NK-92 (cell line): Measurements from ENCODE around the gene DACH1.

Experiments used
- DNase-seq: peaks from one replicate; lab custom pipeline; 2025; ENCODE audit not compliant: unreplicated experiment; lab: John Stamatoyannopoulos, UW

DACH1 gene

DNA sequence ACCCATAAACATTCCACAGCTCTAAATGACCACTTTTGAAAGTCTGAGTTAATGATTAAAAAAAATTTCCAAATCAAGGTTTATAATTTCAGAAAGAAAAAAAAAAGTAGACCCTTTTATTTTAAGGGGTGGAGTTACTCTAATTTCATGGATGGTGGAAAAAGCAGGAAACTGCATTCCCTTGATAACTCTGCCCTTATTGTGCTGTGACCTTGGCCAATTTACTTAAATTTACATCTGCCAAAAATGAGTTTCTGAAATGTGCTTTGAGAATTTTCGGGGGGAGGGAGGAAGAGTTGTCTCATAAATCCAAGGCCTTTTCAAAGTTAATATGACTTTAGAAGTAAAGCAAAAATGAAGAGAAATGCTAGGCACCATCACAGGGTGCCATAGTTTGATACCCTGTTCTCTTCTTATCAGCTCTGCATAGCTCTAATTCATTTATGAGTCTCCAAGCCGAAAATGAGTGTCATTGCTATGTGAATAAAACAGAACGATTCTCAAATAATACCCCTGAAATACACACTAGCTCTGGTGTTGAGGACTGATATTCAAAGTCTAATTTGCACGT is 367.0 kb downstream of the DACH1 start:
- no peak for DNase-seq

- no peak for DNase-seq
These were observed 367.8 kb downstream of the DACH1 start for GRCh38 chr13:71499235-71499634.

- no peak for DNase-seq
These were observed 373.8 kb downstream of the DACH1 start for GRCh38 chr13:71493189-71493588.

DNA sequence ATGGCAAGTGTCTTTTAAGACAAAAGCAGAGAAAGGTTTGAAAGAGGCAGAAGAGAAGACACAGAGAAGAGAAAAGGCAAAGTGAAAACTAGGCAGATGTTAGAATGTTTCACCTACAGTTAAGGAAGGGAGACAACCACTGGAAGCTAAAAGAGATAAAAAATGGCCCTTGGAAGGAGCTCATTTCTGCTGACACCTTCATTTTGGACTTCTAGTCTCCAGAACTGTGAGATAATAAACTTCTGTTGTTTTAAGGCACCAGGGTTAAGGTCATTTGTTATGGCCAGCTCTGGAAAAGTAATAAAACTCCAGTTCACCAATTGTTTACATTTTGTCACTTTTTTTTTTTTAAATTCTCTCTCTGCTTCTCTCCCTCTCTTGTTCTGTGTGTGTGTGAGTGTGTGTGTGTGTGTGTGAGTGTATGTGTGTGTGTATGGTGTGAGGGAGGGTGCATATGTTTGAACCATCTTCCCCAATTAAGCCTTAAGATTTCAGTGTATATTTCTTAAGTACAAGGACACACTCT is 374.6 kb downstream of the DACH1 start:
- DNase-seq, result no peak

DNA sequence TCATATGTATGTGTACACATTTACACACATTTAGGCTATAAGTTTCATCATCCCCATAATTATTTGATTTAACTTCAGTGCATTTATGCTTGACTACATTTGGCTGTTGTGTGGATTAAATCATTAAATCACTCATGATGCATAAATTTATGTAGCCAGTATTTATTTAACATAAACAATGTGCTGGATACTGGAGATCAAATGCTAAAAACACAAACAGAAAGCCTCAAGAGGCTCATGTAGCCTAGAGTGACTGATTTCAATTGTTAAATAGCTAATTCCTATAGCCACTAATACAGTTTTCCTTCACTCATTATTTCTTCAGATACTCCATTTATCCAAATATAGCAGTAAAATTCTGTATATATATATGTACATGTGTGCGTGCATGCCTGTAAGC is 376.0 kb downstream of the DACH1 start:
- DNase-seq, result no peak

GRCh38 chr13:71489041-71489440 is 378.0 kb downstream of the DACH1 start:
- no peak for DNase-seq

DNA sequence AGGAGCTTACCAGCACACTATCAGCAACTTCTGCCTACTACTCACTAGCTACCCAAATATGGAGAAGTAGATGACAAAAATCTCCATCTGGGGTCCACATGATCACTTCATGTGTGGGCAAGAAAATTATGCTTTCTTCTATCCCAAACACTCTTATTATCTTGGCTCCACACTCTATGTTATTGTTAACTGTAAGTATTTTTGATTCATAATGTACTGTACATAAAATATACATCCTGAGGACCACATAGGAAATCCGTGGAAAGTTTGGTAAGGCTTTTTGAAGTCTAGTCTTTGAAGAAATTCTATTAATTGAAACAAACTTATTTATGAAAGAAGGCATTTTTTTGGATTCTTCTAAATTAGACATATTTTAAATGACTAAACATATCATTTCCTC is 378.8 kb downstream of the DACH1 start:
- DNase-seq, result no peak

DNA sequence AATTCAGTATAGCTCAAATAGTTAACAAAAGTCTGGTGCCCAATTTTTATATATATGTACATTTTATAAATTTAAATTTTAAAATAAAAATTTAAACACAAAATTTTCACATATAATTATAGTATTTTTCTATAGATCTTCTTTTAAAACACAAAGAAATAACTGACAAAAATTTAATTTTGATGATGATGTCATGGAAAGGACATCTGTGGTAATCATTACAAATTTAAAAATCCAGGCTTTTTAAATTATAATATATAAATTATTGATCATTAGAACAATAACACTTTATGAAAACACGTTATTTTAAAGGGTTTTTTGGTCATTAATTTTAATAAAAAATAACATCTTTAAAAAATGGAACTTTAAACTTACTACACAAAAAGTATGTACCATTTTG is 381.1 kb downstream of the DACH1 start:
- no peak for DNase-seq

DNA sequence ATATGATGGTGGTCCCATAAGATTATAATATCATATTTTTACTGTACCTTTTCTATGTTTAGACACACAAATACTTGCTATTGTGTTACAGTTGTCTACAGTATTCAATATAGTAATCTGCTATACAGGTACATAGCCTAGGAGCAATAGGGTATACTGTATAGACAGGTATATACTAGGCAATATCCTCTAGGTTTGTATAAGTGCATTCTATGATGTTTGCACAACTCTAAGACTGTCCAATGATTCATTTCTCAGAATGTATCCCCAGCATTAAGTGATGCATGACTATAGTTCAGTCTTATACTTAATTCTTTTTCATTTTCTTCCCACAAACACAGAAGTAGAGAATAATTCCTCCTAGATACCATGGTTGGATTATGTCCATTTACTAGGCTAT is 383.3 kb downstream of the DACH1 start:
- DNase-seq, result no peak

GRCh38 chr13:71481501-71481900 is 385.5 kb downstream of the DACH1 start:
- DNase-seq, result no peak

GRCh38 chr13:71481046-71481445 is 386.0 kb downstream of the DACH1 start:
- no peak for DNase-seq

DNA sequence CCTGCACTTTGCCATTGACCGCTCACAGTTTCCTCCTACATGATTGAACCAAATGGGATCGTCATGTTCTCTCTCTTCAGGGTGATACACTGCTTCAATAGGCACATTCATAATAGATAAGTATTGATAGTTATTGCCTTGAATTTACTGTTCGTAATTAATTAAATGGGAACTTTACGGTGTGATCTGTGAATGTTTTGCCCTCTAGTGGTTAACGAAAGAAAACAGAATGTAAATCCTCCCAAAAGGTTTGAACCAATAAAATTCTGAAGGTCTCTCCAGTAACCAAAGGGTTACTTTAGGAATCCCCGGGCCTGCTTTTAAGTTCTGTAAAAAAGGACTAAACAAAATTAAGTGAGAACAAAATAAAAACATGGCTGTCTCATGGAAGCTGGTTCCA is 389.3 kb downstream of the DACH1 start:
- no peak for DNase-seq

GRCh38 chr13:71474936-71475335 is 392.1 kb downstream of the DACH1 start:
- DNase-seq, result no peak

GRCh38 chr13:71469626-71470025 is 397.4 kb downstream of the DACH1 start:
- DNase-seq, result no peak

DNA sequence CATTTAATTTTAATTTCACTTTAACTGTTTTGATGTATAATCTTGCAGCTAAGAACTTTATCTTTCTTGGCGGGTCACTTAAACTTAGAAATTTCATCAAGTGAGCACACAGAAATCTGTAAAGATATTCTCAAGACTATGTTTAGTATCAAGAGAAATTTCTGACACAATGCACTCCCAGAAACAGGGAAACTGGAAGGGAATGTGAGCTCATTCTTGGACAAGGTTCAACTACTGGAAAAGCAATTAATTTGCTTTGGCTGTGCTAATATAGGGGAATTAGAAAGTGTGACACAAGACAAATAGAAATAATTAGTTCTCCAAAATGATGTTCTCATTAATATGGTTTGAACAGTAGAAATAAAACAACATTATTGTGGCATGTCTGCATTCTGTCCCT is 402.3 kb downstream of the DACH1 start:
- no peak for DNase-seq

- no peak for DNase-seq
These were observed 405.1 kb downstream of the DACH1 start for GRCh38 chr13:71461892-71462291.

DNA sequence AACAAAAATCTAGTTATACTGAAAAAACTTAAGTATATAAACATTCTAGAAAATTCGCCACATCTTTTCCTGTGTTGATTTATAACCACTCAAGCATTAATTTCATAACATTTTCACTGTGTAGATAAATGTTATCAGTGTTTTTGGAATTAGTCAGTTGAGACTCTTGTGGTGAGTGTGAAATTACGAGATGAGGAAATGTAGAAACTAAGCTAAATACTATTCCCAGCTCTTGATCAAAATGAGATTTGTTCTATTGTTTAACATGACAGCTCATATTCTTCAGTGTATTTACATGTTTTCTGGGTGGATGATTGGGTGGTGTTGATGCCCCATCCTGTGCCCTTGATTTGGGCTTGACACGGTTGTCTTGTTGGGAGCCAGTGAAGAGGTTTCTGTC is 406.8 kb downstream of the DACH1 start:
- no peak for DNase-seq

GRCh38 chr13:71459708-71460107 is 407.3 kb downstream of the DACH1 start:
- DNase-seq, result no peak

GRCh38 chr13:71457645-71458044 is 409.4 kb downstream of the DACH1 start:
- DNase-seq, result no peak

DNA sequence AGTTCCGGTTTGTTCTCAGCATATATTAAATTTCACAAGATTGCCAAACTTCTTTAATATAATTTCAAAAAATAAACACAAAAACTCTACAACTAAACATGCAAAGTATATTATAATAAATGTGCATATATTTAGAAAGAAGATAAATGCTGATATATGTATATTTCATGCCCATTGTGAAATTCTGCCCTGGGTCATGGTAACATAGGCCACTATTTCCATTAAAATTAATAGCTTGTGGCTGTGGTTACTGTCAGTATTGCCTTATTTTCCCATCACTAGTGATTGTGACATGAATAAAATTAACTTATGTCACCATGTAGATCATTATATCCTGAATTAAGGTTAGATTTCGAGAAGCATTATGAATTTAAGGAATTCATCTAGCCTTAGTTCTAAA is 410.9 kb downstream of the DACH1 start:
- no peak for DNase-seq

DNA sequence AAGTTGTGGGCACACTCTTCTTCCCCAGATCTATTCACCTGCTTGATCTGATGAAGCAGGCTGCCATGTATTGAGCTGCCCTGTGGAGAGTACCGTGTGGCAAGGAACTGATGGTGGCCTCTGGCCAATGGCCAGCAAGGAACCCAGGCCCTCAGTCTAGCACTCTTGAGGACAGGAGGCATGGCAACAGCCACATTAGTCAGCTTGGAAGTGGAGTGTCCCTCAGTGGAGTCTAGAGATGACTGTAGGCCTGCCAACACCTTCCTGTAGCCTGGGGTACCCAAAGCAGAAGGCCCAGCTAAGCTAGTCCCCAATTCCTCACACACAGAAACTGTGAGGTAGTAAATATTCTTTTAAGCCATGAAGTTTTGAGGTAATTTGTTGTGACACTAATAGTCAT is 412.5 kb downstream of the DACH1 start:
- no peak for DNase-seq

- DNase-seq, result no peak
These were observed 418.8 kb downstream of the DACH1 start for GRCh38 chr13:71448080-71448630.

DNA sequence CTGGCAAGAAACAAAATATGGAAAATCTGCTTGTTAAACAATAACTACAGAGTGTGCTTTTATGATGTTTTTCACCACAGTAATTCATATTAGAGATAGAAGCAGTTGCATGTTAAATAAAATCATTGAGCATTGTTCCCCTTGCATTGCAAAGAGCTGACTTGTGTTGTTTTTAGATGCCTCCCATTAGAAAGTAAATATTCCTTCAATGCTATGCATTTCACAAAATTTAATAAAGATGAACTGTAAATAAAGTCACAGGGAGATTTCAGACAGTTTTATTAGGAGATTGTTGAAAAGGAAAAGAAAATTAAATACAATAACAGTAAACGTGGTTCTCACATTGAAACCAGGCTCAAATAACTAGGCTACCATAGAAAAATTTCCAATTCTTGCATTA is 429.3 kb downstream of the DACH1 start:
- no peak for DNase-seq
